ENCODE data around the gene IER2. TPM values are rescaled to one million over a fixed set of nuclear protein-coding genes. Genes with fewer than 3 reads are reported as not detected.

Gene IER2
- total RNA-seq, 5 donors from 2014 or later (not counting 1 experiment from before 2014, with no cell fraction given): 165 to 413 (median 196) TPM

DNA sequence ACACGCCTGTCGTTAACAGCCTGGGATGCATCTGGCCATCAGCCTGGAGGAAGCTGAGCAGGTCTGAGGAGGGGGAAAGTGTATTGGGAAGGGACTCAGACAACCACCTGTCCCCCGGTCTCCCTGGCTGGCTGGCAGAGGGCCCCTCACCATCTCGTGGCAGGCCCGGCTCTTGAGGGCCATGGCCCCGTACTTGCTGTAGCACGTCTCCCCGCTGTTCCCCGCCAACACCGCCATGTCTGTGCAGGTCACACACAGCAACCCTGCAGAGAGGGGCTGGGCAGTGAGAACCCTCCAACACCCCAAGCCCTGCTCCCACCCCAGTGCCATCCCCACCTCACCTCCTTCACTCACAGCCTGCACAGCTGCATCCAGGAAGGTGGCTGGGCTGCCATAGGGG, 37.7 kb upstream of the IER2 start:
- ATAC-seq (replicated peaks in 1 of 4) (no peak), DNase-seq (no peak)
- CTCF ChIA-PET: no interaction called here
- no peak overlapping the region for H3K4me3 Mint-ChIP-seq
- Histone ChIP-seq H3K9me3 (no peaks in the 10 kb centered on the region), H3K27me3 (replicated peaks in 1 of 2; ENCODE audit: control insufficient read depth in 2 of 2, extremely low read depth in 1 of 2, insufficient read depth in 2 of 2, low read length in 1 of 2) (no peaks in the 10 kb centered on the region), H3K4me3 (ENCODE audit: control insufficient read depth in 1 of 2, extremely low read depth in 1 of 2, low read length in 1 of 2) (no peak overlapping the region), H3K27ac (ENCODE audit: low read length) (no peak overlapping the region), H3K4me1 (ENCODE audit: control insufficient read depth in 1 of 2, extremely low read depth in 1 of 2, insufficient read depth in 2 of 2, low read length in 2 of 2) (peaks cover 7 to 25% of the 10 kb centered on the region in 2 experiments), H3K36me3 (ENCODE audit: control insufficient read depth in 2 of 2, extremely low read depth in 1 of 2, insufficient read depth in 1 of 2, low read length in 1 of 2) (peaks cover 7 to 38% of the 10 kb centered on the region in 2 donors)
- H3K9me3 Mint-ChIP-seq: no peaks in the 10 kb centered on the region
- H3K27ac Mint-ChIP-seq: no peak overlapping the region
- peaks cover 18 to 22% (median 19%) of the 10 kb centered on the region in 3 donors for H3K4me1 Mint-ChIP-seq
- peaks cover 6% of the 10 kb centered on the region for H3K36me3 Mint-ChIP-seq
- WGBS (ENCODE audit: insufficient coverage): 96% methylated on average over 9 of the region's 10 CpGs
- POLR2A ChIA-PET: no interaction called here
- H3K27me3 Mint-ChIP-seq: no peaks in the 10 kb centered on the region

DNA sequence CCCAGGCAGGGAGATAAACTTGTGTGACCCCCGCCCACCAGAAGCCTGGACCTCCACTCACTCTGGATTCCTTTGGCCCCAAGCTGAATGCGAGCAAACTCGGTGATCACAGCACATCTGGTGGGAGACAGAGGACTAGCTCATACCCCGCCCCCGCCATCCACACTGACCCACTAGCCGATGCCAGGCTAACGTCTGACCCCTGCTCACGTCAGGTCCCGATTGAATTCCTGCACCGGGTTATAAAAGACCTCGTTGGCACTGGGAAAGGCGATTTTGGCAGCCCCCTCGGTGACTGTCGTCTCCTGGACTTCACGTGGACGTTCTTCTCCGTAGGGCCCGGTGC, 34.3 kb upstream of the IER2 start:
- H3K27ac Mint-ChIP-seq: peak overlapping the region; percentile 94 to 97
- H3K9me3 ChIP-seq: no peaks in the 10 kb centered on the region
- H3K9me3 Mint-ChIP-seq: no peaks in the 10 kb centered on the region
- 3% methylated on average over 18 of the region's 18 CpGs for WGBS (ENCODE audit: insufficient coverage)
- H3K4me3 ChIP-seq (ENCODE audit: control insufficient read depth in 1 of 2, extremely low read depth in 1 of 2, low read length in 1 of 2): peak overlapping the region; percentile 83 to 92
- no peaks in the 10 kb centered on the region for H3K27me3 Mint-ChIP-seq
- peak overlapping the region; percentile 87 to 97 (median 91) for H3K4me3 Mint-ChIP-seq
- H3K27me3 ChIP-seq (replicated peaks in 1 of 2; ENCODE audit: control insufficient read depth in 2 of 2, extremely low read depth in 1 of 2, insufficient read depth in 2 of 2, low read length in 1 of 2): no peaks in the 10 kb centered on the region
- ChIA-PET POLR2A (no interaction called here), CTCF (no interaction called here)
- peaks cover 41 to 42% (median 41%) of the 10 kb centered on the region in 3 donors for H3K4me1 Mint-ChIP-seq
- peaks cover 16 to 51% of the 10 kb centered on the region in 2 experiments for H3K4me1 ChIP-seq (ENCODE audit: control insufficient read depth in 1 of 2, extremely low read depth in 1 of 2, insufficient read depth in 2 of 2, low read length in 2 of 2)
- DNase-seq: no peak
- peak overlapping the region; percentile 59 for H3K27ac ChIP-seq (ENCODE audit: low read length)
- H3K36me3 ChIP-seq (ENCODE audit: control insufficient read depth in 2 of 2, extremely low read depth in 1 of 2, insufficient read depth in 1 of 2, low read length in 1 of 2): peaks cover 3 to 24% of the 10 kb centered on the region in 2 donors
- ATAC-seq (replicated peaks in 1 of 4): no peak
- H3K36me3 Mint-ChIP-seq: peaks cover 4% of the 10 kb centered on the region

DNA sequence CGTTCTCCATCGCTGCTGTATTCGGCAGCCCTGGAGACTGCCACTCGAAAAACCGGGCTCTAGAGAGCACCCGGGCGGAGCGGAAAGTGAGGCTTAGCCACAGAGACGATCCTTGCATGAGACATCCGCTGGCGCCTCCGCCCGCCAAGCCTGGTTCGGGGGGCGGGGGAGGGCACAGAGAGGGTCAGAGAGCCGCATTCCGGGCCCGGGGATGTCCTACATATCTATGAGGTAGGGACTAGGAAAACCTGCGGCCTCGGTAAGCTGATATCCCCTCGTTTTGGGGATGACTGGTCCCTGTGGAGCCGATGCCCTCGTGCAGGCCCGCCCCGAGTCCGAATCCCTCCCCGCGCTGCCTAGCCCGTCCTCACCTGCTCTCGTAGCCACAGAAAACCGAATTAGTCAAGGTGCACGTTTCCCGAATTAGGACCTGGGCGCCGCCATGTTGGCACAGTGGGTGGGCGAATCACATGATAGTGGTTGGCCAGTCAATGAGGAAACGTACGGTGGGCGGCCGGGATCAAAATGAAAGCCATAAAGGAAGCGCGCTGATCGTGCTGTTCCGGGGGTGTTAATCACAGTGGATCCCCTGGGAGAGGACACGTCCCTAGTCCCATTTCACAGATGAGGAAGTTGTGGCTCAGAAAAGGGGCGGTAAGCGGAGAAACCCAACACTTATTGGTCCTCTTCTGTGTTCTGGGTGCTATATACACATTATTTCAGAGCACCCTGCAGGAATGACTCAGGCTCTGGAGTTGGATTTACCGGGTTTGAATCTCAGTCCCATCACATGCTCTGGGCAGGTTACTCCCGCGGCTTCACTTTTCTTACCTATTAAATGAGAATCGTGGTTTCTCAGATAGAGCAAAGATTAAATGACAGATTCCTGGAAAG, 33.7 kb upstream of the IER2 start, which contains the start of gene TRMT1:
TRMT1 (minus strand) TSS at position 459 of the 894 bp plus-strand sequence; CDS start at position 118, 341 bp downstream.
- 1% methylated on average over 38 of the region's 51 CpGs for WGBS (ENCODE audit: insufficient coverage)
- peaks cover 4% of the 10 kb centered on the region for H3K36me3 Mint-ChIP-seq
- H3K9me3 ChIP-seq: no peaks in the 10 kb centered on the region
- H3K4me3 Mint-ChIP-seq: peak within 1 kb of the TSS; percentile 87 to 97 (median 91)
- H3K9me3 Mint-ChIP-seq: no peaks in the 10 kb centered on the region
- DNase-seq (peak; percentile 74 to 92 (median 84)), ATAC-seq (replicated peaks in 1 of 4) (peak; percentile 62 to 71 (median 68))
- ChIA-PET POLR2A (interaction anchor here in 1 of 2 donors (1.6 kb wide), 1 partner anchor 36 kb away, joined by 8 read pairs; no protein-coding TSS in a partner anchor), CTCF (interaction anchor here (0.6 to 1.6 kb wide), 2 partner anchors 12 to 139 kb away, joined by 3 to 6 read pairs; no protein-coding TSS in a partner anchor)
- no peaks in the 10 kb centered on the region for H3K27me3 Mint-ChIP-seq
- peak within 1 kb of the TSS; percentile 59 for H3K27ac ChIP-seq (ENCODE audit: low read length)
- peaks cover 16 to 57% of the 10 kb centered on the region in 2 experiments for H3K4me1 ChIP-seq (ENCODE audit: control insufficient read depth in 1 of 2, extremely low read depth in 1 of 2, insufficient read depth in 2 of 2, low read length in 2 of 2)
- H3K27me3 ChIP-seq (replicated peaks in 1 of 2; ENCODE audit: control insufficient read depth in 2 of 2, extremely low read depth in 1 of 2, insufficient read depth in 2 of 2, low read length in 1 of 2): no peaks in the 10 kb centered on the region
- H3K27ac Mint-ChIP-seq: peak within 1 kb of the TSS; percentile 94 to 97
- H3K4me3 ChIP-seq (ENCODE audit: control insufficient read depth in 1 of 2, extremely low read depth in 1 of 2, low read length in 1 of 2): peak within 1 kb of the TSS; percentile 83 to 92
- peaks cover 3 to 24% of the 10 kb centered on the region in 2 donors for H3K36me3 ChIP-seq (ENCODE audit: control insufficient read depth in 2 of 2, extremely low read depth in 1 of 2, insufficient read depth in 1 of 2, low read length in 1 of 2)
- H3K4me1 Mint-ChIP-seq: peaks cover 44 to 48% (median 48%) of the 10 kb centered on the region in 3 donors

DNA sequence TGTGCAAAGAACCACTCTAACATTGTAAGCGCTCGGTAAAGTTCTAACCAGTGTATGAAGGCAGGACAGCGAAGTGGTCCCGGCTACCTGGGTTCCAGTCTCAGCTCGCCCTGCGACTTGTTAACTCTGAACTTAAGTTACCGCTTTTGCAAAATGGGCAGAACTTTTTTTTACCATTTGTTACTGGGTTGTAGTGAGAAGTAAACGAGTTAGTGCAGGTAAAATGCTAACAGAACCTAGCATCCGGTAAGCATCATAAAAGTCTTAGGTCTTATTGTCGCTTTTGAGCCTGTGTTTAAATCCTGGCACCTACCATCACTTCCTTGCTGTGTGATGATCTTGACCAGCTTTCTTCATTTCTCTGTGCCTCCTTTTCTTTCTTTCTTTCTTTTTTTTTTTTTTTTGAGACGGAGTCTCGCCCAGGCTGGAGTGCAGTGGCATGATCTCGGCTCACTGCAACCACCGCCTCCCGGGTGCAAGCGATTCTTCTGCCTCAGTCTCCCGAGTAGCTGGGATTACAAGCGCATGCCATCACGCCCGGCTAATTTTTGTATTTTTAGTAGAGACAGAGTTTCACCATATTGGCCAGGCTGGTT, 32.9 kb upstream of the IER2 start:
- peaks cover 4% of the 10 kb centered on the region for H3K36me3 Mint-ChIP-seq
- Histone ChIP-seq H3K36me3 (ENCODE audit: control insufficient read depth in 2 of 2, extremely low read depth in 1 of 2, insufficient read depth in 1 of 2, low read length in 1 of 2) (peaks cover 7 to 21% of the 10 kb centered on the region in 2 donors), H3K4me1 (ENCODE audit: control insufficient read depth in 1 of 2, extremely low read depth in 1 of 2, insufficient read depth in 2 of 2, low read length in 2 of 2) (peaks cover 16 to 64% of the 10 kb centered on the region in 2 experiments), H3K4me3 (ENCODE audit: control insufficient read depth in 1 of 2, extremely low read depth in 1 of 2, low read length in 1 of 2) (peak overlapping the region; percentile 83 to 92), H3K9me3 (no peaks in the 10 kb centered on the region), H3K27ac (ENCODE audit: low read length) (peak overlapping the region; percentile 59), H3K27me3 (replicated peaks in 1 of 2; ENCODE audit: control insufficient read depth in 2 of 2, extremely low read depth in 1 of 2, insufficient read depth in 2 of 2, low read length in 1 of 2) (no peaks in the 10 kb centered on the region)
- DNase-seq: peak in 2 of 35 experiments; percentile 37 to 60
- peak overlapping the region; percentile 87 to 97 (median 91) for H3K4me3 Mint-ChIP-seq
- H3K4me1 Mint-ChIP-seq: peaks cover 51 to 55% (median 55%) of the 10 kb centered on the region in 3 donors
- ChIA-PET POLR2A (interaction anchor here in 1 of 2 donors (1.6 kb wide), 1 partner anchor 35 kb away, joined by 8 read pairs; no protein-coding TSS in a partner anchor), CTCF (interaction anchor here (0.6 to 1.6 kb wide), 4 partner anchors 13 to 140 kb away, joined by 3 to 6 read pairs (median 3); partner anchors contain the start of genes IER2 (in 1 of the 2) and STX10 (in 1 of the 2))
- ATAC-seq (replicated peaks in 1 of 4): peak; percentile 16 to 46 (median 24)
- no peaks in the 10 kb centered on the region for H3K9me3 Mint-ChIP-seq
- H3K27me3 Mint-ChIP-seq: no peaks in the 10 kb centered on the region
- peak overlapping the region; percentile 94 to 97 for H3K27ac Mint-ChIP-seq
- 13% methylated on average over 11 of the region's 20 CpGs for WGBS (ENCODE audit: insufficient coverage)

DNA sequence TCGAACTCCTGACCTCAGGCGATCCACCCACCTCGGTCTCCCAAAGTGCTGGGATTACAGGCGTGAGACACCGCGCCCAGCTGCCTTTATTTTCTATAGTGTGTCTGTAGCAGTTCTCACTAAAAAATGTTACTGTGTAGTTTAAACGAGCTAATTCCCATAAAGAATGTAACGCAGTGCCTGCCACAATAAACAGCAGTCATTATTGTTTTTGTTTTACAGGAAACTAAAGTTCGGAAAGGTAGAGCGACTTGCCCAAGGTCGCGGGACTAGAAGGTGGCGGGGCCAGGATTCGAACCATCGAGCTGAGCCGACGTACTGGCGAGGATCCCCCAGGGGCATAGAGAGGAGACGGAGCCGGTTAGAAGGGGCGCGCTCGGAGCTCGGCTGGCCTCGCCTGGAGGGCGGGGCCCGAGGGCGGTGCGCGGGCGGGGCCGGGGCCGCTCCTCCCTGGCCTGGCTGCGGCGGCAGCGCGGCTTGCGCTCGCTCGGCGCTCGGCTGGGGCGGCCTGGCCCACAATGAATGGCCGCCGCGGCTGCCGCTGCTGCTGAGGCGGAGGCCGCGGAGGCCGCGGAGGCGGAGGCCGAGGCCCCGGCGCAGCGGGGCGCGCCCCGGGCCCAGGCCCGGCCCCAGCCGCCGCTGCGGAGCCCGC, 32.3 kb upstream of the IER2 start, which contains the start of gene NACC1:
NACC1 (plus strand) TSS at position 493 of the 652 bp plus-strand sequence. CDS start 16,944 bp downstream, outside the sequence.
- H3K27ac ChIP-seq (ENCODE audit: low read length): peak within 1 kb of the TSS; percentile 59
- ATAC-seq (replicated peaks in 1 of 4) (peak; percentile 83 to 88 (median 84)), DNase-seq (peak; percentile 73 to 92 (median 85))
- Mint-ChIP-seq H3K36me3 (no peaks in the 10 kb centered on the region), H3K4me3 (peak within 1 kb of the TSS; percentile 87 to 97 (median 91)), H3K4me1 (peaks cover 57 to 61% (median 60%) of the 10 kb centered on the region in 3 donors), H3K27me3 (no peaks in the 10 kb centered on the region), H3K27ac (peak within 1 kb of the TSS; percentile 94 to 97), H3K9me3 (no peaks in the 10 kb centered on the region)
- POLR2A ChIA-PET: interaction anchor here (0.6 to 1.6 kb wide), 2 partner anchors 34 to 208 kb away, joined by 3 to 8 read pairs; no protein-coding TSS in a partner anchor
- H3K27me3 ChIP-seq (replicated peaks in 1 of 2; ENCODE audit: control insufficient read depth in 2 of 2, extremely low read depth in 1 of 2, insufficient read depth in 2 of 2, low read length in 1 of 2): no peaks in the 10 kb centered on the region
- H3K9me3 ChIP-seq: no peaks in the 10 kb centered on the region
- CTCF ChIA-PET: interaction anchor here in 1 of 2 donors (0.6 to 1.6 kb wide), 3 partner anchors 14 to 32 kb away, joined by 3 to 6 read pairs (median 3); partner anchors contain the start of genes IER2 and STX10
- H3K4me1 ChIP-seq (ENCODE audit: control insufficient read depth in 1 of 2, extremely low read depth in 1 of 2, insufficient read depth in 2 of 2, low read length in 2 of 2): peaks cover 16 to 68% of the 10 kb centered on the region in 2 experiments
- 2% methylated on average over 58 of the region's 65 CpGs for WGBS (ENCODE audit: insufficient coverage)
- H3K36me3 ChIP-seq (ENCODE audit: control insufficient read depth in 2 of 2, extremely low read depth in 1 of 2, insufficient read depth in 1 of 2, low read length in 1 of 2): peaks cover 7 to 15% of the 10 kb centered on the region in 2 donors
- peak within 1 kb of the TSS; percentile 83 to 92 for H3K4me3 ChIP-seq (ENCODE audit: control insufficient read depth in 1 of 2, extremely low read depth in 1 of 2, low read length in 1 of 2)

Measured in T-cell (primary cell).